ENCODE results near the gene UBE2H. TPM values are rescaled to one million over a fixed set of nuclear protein-coding genes. Genes with fewer than 3 reads are reported as not detected.
"Not testable (repeated sequence)": the region's sequence is repeated elsewhere in the genome, so short reads cannot be mapped to it uniquely, and the experiment has no call there.

Gene UBE2H
- total RNA-seq, 1 donor from 2014 or later: 92.1 TPM

GRCh38 chr7:129831424-129832058 lies 121.2 kb downstream of the UBE2H start:
- DNase-seq (ENCODE audit: low spot score) (no peak), ATAC-seq (peak; percentile 42)
- intact Hi-C loops (cut with DNase I): no loop called here

- no peak for ATAC-seq
- intact Hi-C loops (cut with DNase I): no loop called here
- no peak for DNase-seq (ENCODE audit: low spot score)
Measured at GRCh38 chr7:129830949-129831348, 121.8 kb downstream of the UBE2H start.

GRCh38 chr7:129829737-129830631 lies 122.8 kb downstream of the UBE2H start:
- DNase-seq (ENCODE audit: low spot score) (peak; percentile 81), ATAC-seq (peak; percentile 71)
- intact Hi-C loops (cut with DNase I): loop anchor here (10.0 kb wide), 1 partner anchor 185 kb away; no protein-coding TSS in a partner anchor

GRCh38 chr7:129828989-129829736 lies 123.6 kb downstream of the UBE2H start:
- no peak for DNase-seq (ENCODE audit: low spot score)
- intact Hi-C loops (cut with DNase I): loop anchor here (10.0 kb wide), 1 partner anchor 186 kb away; no protein-coding TSS in a partner anchor
- no peak for ATAC-seq

GRCh38 chr7:129828078-129828762 lies 124.5 kb downstream of the UBE2H start:
- intact Hi-C loops (cut with DNase I): loop anchor here (10.0 kb wide), 1 partner anchor 187 kb away; no protein-coding TSS in a partner anchor
- DNase-seq (ENCODE audit: low spot score) (no peak), ATAC-seq (no peak)

GRCh38 chr7:129827467-129827990 lies 125.2 kb downstream of the UBE2H start:
- ATAC-seq: no peak
- DNase-seq (ENCODE audit: low spot score): no peak
- intact Hi-C loops (cut with DNase I): loop anchor here (10.0 kb wide), 1 partner anchor 187 kb away; no protein-coding TSS in a partner anchor

GRCh38 chr7:129826895-129827294 lies 125.9 kb downstream of the UBE2H start:
- not testable (repeated sequence) for DNase-seq (ENCODE audit: low spot score); ATAC-seq
- intact Hi-C loops (cut with DNase I): loop anchor here (10.0 kb wide), 1 partner anchor 188 kb away; no protein-coding TSS in a partner anchor

- intact Hi-C loops (cut with DNase I): loop anchor here (10.0 kb wide), 1 partner anchor 189 kb away; no protein-coding TSS in a partner anchor
- peak; percentile 88 for ATAC-seq
- DNase-seq (ENCODE audit: low spot score): peak; percentile 96
Measured at GRCh38 chr7:129825209-129825970, 127.4 kb downstream of the UBE2H start.

GRCh38 chr7:129824291-129825208 lies 128.2 kb downstream of the UBE2H start:
- DNase-seq (ENCODE audit: low spot score) (no peak), ATAC-seq (peak; percentile 54)
- intact Hi-C loops (cut with DNase I): loop anchor here (10.0 kb wide), 1 partner anchor 190 kb away; no protein-coding TSS in a partner anchor

- intact Hi-C loops (cut with DNase I): loop anchor here (10.0 kb wide), 1 partner anchor 192 kb away; no protein-coding TSS in a partner anchor
- ATAC-seq; DNase-seq (ENCODE audit: low spot score): not testable (repeated sequence)
Measured at GRCh38 chr7:129823143-129823542, 129.6 kb downstream of the UBE2H start.

- ATAC-seq: no peak
- intact Hi-C loops (cut with DNase I): loop anchor here (10.0 kb wide), 1 partner anchor 193 kb away; no protein-coding TSS in a partner anchor
- DNase-seq (ENCODE audit: low spot score): no peak
Measured at GRCh38 chr7:129821476-129821875, 131.3 kb downstream of the UBE2H start.

GRCh38 chr7:129816742-129817141 lies 136.0 kb downstream of the UBE2H start:
- ATAC-seq (no peak), DNase-seq (ENCODE audit: low spot score) (no peak)
- intact Hi-C loops (cut with DNase I): no loop called here

- ATAC-seq (no peak), DNase-seq (ENCODE audit: low spot score) (no peak)
- intact Hi-C loops (cut with DNase I): no loop called here
Measured at GRCh38 chr7:129807863-129808262, 144.9 kb downstream of the UBE2H start.

- ATAC-seq (no peak), DNase-seq (ENCODE audit: low spot score) (no peak)
- intact Hi-C loops (cut with DNase I): no loop called here
Measured at GRCh38 chr7:129804890-129805719, 147.7 kb downstream of the UBE2H start.

GRCh38 chr7:129804111-129804889 lies 148.5 kb downstream of the UBE2H start:
- ATAC-seq: no peak
- no peak for DNase-seq (ENCODE audit: low spot score)
- intact Hi-C loops (cut with DNase I): no loop called here
